HAP-1 (cell line): ENCODE measurements around the gene ALDH9A1.
"Not testable (repeated sequence)": the region's sequence is repeated elsewhere in the genome, so short reads cannot be mapped to it uniquely, and the experiment has no call there.

Experiments
- DNase-seq, 2 experiments: peaks; one replicate each; pipeline ENCODE4 v3.0.0-alpha.2; 2016 to 2020; ENCODE audit warnings: low spot score in 2 of 2
- H3K27me3 ChIP-seq: fragments of 250-450 bp; sonication (Bioruptor Pico); 2 replicates; pipeline ENCODE4 v1.5.1; 2020; ENCODE audit warnings: low read depth, mild to moderate bottlenecking, moderate library complexity
- H3K36me3 ChIP-seq: fragments of 250-450 bp; sonication (Bioruptor Pico); replicated peaks from 2 replicates; pipeline ENCODE4 v1.5.1; 2020; ENCODE audit warnings: mild to moderate bottlenecking
- H3K4me1 ChIP-seq: fragments of 250-450 bp; sonication (Bioruptor Pico); 2 replicates; pipeline ENCODE4 v1.5.1; 2020; ENCODE audit warnings: mild to moderate bottlenecking
- H3K4me3 ChIP-seq: fragments of 250-450 bp; sonication (Bioruptor Pico); 2 replicates; pipeline ENCODE4 v1.5.1; 2020; ENCODE audit warnings: mild to moderate bottlenecking, moderate library complexity
- H3K9me3 ChIP-seq: fragments of 250-450 bp; sonication (Bioruptor Pico); 2 replicates; pipeline ENCODE4 v1.5.1; 2020; ENCODE audit warnings: mild to moderate bottlenecking, moderate library complexity
- in situ Hi-C: fragments of 300-500 bp; cut with MboI; formaldehyde crosslinking; loops from 3 replicates; pipeline ENCODE4 v1.14.3; 2020; ENCODE audit warnings: low sequenced_read_pairs, inconsistent platforms, mixed read lengths

Gene ALDH9A1

GRCh38 chr1:165707984-165708706 is 9.8 kb upstream of the ALDH9A1 start:
- H3K4me3 ChIP-seq: no peak overlapping the region
- H3K4me1 ChIP-seq: no peaks in the 10 kb centered on the region
- no peak for DNase-seq
- H3K27me3 ChIP-seq: peaks cover 14% of the 10 kb centered on the region
- no peaks in the 10 kb centered on the region for H3K9me3 ChIP-seq
- in situ Hi-C loops: no loop called here
- H3K36me3 ChIP-seq: no peaks in the 10 kb centered on the region

GRCh38 chr1:165703648-165704047 is 5.3 kb upstream of the ALDH9A1 start:
- H3K4me3 ChIP-seq: no peak overlapping the region
- no peaks in the 10 kb centered on the region for H3K36me3 ChIP-seq
- no peak for DNase-seq
- peaks cover 2% of the 10 kb centered on the region; the same call in 1 of the 2 replicates for H3K4me1 ChIP-seq
- H3K9me3 ChIP-seq: no peaks in the 10 kb centered on the region
- in situ Hi-C loops: no loop called here
- peaks cover 14% of the 10 kb centered on the region for H3K27me3 ChIP-seq

- DNase-seq, in situ Hi-C loops, H3K36me3 ChIP-seq, H3K4me1 ChIP-seq, H3K27me3 ChIP-seq, H3K9me3 ChIP-seq, H3K4me3 ChIP-seq: not testable (repeated sequence)
Observed at GRCh38 chr1:165701922-165702321, 3.6 kb upstream of the ALDH9A1 start.

- no peak overlapping the region for H3K4me3 ChIP-seq
- H3K9me3 ChIP-seq: no peaks in the 10 kb centered on the region
- in situ Hi-C loops: no loop called here
- H3K36me3 ChIP-seq: no peaks in the 10 kb centered on the region; the same call in 1 of the 2 replicates
- no peak for DNase-seq
- H3K27me3 ChIP-seq: no peaks in the 10 kb centered on the region; the same call in 1 of the 2 replicates
- H3K4me1 ChIP-seq: peaks cover 18% of the 10 kb centered on the region
Observed at GRCh38 chr1:165699577-165699976, 1.2 kb upstream of the ALDH9A1 start.

GRCh38 chr1:165698761-165699052 is 345 bp upstream of the ALDH9A1 start:
- Histone ChIP-seq H3K9me3 (no peaks in the 10 kb centered on the region), H3K4me3 (peak overlapping the region; percentile 66), H3K36me3 (peaks cover under 1% of the 10 kb centered on the region; the same call in 1 of the 2 replicates), H3K4me1 (peaks cover 18% of the 10 kb centered on the region), H3K27me3 (no peaks in the 10 kb centered on the region; the same call in 1 of the 2 replicates)
- in situ Hi-C loops: no loop called here
- DNase-seq: no peak

- no peaks in the 10 kb centered on the region for H3K9me3 ChIP-seq
- peaks cover 18% of the 10 kb centered on the region for H3K4me1 ChIP-seq
- H3K36me3 ChIP-seq: peaks cover 5% of the 10 kb centered on the region; the same call in 1 of the 2 replicates
- H3K27me3 ChIP-seq: no peaks in the 10 kb centered on the region; the same call in 1 of the 2 replicates
- H3K4me3 ChIP-seq: peak overlapping the region; percentile 66
- in situ Hi-C loops: no loop called here
- DNase-seq: peak; percentile 43 to 56
Observed at GRCh38 chr1:165697491-165697880, 876 bp downstream of the ALDH9A1 start.

GRCh38 chr1:165696625-165697100 is 1.7 kb downstream of the ALDH9A1 start:
- in situ Hi-C loops: no loop called here
- Histone ChIP-seq H3K27me3 (no peaks in the 10 kb centered on the region; the same call in 1 of the 2 replicates), H3K9me3 (no peaks in the 10 kb centered on the region), H3K4me1 (peaks cover 18% of the 10 kb centered on the region), H3K4me3 (no peak overlapping the region), H3K36me3 (peaks cover 5% of the 10 kb centered on the region; the same call in 1 of the 2 replicates)
- peak; percentile 65 to 92 for DNase-seq

GRCh38 chr1:165695031-165695430 is 3.3 kb downstream of the ALDH9A1 start:
- Histone ChIP-seq H3K27me3 (no peaks in the 10 kb centered on the region), H3K4me1 (peaks cover 18% of the 10 kb centered on the region), H3K4me3 (no peak overlapping the region), H3K9me3 (no peaks in the 10 kb centered on the region), H3K36me3 (peaks cover 5% of the 10 kb centered on the region; the same call in 1 of the 2 replicates)
- in situ Hi-C loops: no loop called here
- no peak for DNase-seq

GRCh38 chr1:165688046-165688445 is 10.3 kb downstream of the ALDH9A1 start:
- DNase-seq: no peak
- Histone ChIP-seq H3K9me3 (no peaks in the 10 kb centered on the region), H3K36me3 (peaks cover 5% of the 10 kb centered on the region), H3K27me3 (no peaks in the 10 kb centered on the region), H3K4me3 (no peak overlapping the region), H3K4me1 (no peaks in the 10 kb centered on the region)
- in situ Hi-C loops: no loop called here

GRCh38 chr1:165686971-165687433 is 11.4 kb downstream of the ALDH9A1 start:
- in situ Hi-C loops: no loop called here
- DNase-seq: no peak
- H3K27me3 ChIP-seq: no peaks in the 10 kb centered on the region

GRCh38 chr1:165686121-165686970 is 12.0 kb downstream of the ALDH9A1 start:
- Histone ChIP-seq H3K4me3 (no peak overlapping the region), H3K27me3 (no peaks in the 10 kb centered on the region), H3K4me1 (no peaks in the 10 kb centered on the region), H3K9me3 (no peaks in the 10 kb centered on the region), H3K36me3 (peaks cover 17% of the 10 kb centered on the region)
- in situ Hi-C loops: no loop called here
- DNase-seq: no peak

More at GRCh38 chr1:165686971-165687433, 11.4 kb downstream of the ALDH9A1 start:
- H3K4me3 ChIP-seq: no peak overlapping the region
- H3K9me3 ChIP-seq: no peaks in the 10 kb centered on the region
- H3K36me3 ChIP-seq: peaks cover 11% of the 10 kb centered on the region
- H3K4me1 ChIP-seq: no peaks in the 10 kb centered on the region

- in situ Hi-C loops: no loop called here
- H3K27me3 ChIP-seq: no peaks in the 10 kb centered on the region
- H3K36me3 ChIP-seq: peaks cover 24% of the 10 kb centered on the region
- no peaks in the 10 kb centered on the region for H3K4me1 ChIP-seq
- H3K9me3 ChIP-seq: no peaks in the 10 kb centered on the region
- no peak for DNase-seq
- H3K4me3 ChIP-seq: no peak overlapping the region
Observed at GRCh38 chr1:165683848-165684485, 14.4 kb downstream of the ALDH9A1 start.

- H3K36me3 ChIP-seq: peaks cover 40% of the 10 kb centered on the region
- H3K27me3 ChIP-seq, in situ Hi-C loops, H3K4me3 ChIP-seq, DNase-seq, H3K4me1 ChIP-seq, H3K9me3 ChIP-seq: not testable (repeated sequence)
Observed at GRCh38 chr1:165680773-165681172, 17.6 kb downstream of the ALDH9A1 start.
